ENCODE results near the gene TMEM169.

- TF ChIP-seq CTCF (IDR thresholded peaks at IDR 0.05) (no peak), POLR2A (IDR thresholded peaks at IDR 0.05) (no peak)
Observed at GRCh38 chr2:216101109-216101508, 19.4 kb downstream of the TMEM169 start.

Measured in right lobe of liver (tissue), 4 donors.